HG02943 (cell line): ENCODE measurements around the gene ITM2B.
"Not testable (repeated sequence)": the region's sequence is repeated elsewhere in the genome, so short reads cannot be mapped to it uniquely, and the experiment has no call there.

Experiments used
- ATAC-seq: cut with Tn5 transposase; IDR thresholded peaks from one replicate; pipeline ENCODE4 v1.9.1; 2021; ENCODE audit warnings: mild to moderate bottlenecking, low read depth, moderate library complexity; ENCODE audit not compliant: unreplicated experiment

ITM2B gene

DNA sequence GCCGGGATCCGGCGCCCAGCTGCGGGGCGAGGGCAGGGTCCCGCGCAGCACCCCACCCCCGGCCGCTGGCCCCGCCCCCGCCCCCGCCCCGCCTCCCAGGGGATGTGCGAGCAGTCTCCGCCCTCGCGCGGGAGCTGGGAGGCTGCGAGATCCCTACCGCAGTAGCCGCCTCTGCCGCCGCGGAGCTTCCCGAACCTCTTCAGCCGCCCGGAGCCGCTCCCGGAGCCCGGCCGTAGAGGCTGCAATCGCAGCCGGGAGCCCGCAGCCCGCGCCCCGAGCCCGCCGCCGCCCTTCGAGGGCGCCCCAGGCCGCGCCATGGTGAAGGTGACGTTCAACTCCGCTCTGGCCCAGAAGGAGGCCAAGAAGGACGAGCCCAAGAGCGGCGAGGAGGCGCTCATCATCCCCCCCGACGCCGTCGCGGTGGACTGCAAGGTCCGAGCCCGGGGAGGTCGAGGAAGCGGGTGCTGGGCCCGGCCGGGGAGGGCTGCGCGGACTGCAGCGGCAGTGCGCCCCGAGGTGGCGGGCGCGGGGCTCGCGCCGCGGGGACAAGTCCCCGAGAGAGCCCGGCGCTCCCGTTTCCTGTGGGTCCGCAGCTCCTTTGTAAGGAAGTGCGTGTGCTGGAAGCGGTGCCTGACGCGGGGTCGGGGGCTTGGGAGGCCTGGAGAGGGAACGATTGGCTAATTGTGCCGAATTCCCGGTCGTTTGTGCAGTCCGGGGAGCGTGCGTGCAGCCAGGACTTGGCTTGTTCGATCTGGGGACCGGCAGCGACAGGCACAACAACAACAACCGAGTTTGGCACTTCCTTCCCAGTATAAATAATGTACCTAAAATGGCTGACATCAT, at the start of gene ITM2B:
TSS of gene ITM2B (plus strand) at position 161 of the 843 bp plus-strand sequence. CDS start at position 316, 155 bp downstream.
- ATAC-seq: peak; percentile 51

GRCh38 chr13:48184260-48184659, 48.7 kb upstream of the ITM2B start:
- no peak for ATAC-seq

GRCh38 chr13:48185018-48185417, 48.0 kb upstream of the ITM2B start:
- ATAC-seq: no peak

DNA sequence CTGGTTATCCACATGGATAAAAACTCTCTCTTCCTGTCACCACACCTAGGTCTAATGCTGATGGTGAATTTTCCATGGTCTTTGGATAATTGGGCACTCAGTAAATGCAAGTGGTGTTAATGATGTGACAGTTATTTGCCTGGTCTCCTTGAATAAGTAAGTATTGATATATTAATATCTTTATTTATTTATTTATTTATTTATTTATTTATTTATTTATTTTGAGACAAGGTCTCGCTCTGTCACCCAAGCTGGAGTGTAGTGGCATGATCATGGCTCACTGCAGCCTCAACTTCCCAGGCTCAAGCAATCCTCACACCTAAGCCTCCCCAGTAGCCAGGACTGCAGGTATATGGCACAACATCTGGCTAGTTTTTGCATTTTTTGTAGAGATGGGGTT, 46.3 kb upstream of the ITM2B start:
- no peak for ATAC-seq

DNA sequence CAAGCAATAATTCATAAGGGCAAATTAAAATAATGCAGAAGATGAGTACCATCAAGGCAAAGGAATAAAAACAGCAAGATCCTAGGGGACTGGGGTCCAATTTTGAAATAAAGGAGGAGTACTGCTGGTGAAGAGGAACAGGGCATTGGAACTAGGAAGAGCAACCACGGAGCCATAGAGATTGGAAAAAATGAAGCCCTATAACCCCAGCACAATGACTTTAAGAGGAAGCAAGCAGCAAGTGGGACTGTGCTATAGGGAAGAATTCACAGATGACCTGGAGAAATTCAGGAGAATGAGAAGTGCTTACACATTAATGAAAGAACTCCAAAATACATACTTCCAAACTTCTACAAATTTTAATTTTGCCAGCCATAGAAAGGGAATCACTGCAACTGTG, 44.9 kb upstream of the ITM2B start:
- no peak for ATAC-seq

DNA sequence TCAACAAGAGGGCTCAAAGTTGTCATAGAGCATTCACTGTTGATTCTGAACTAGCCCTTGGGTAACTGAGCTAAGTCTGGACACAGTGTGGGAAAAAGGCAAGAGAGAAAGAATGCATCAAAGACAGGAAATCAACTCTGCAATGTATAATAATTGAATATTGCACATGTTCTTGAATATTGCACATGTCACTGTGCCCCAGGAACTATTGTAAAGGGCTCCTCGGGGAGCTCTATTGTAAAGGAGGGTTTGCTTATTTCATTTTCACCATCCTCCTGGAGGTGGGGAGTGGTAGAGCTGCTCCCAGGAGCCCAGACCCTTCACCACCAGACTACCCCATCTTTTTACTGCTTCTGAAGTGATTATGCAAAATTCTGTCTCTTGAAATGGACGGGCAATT, 44.4 kb upstream of the ITM2B start:
- ATAC-seq: no peak

- no peak for ATAC-seq
Measured at GRCh38 chr13:48189171-48189570, 43.8 kb upstream of the ITM2B start.

GRCh38 chr13:48192411-48192935, 40.5 kb upstream of the ITM2B start:
- ATAC-seq: no peak

DNA sequence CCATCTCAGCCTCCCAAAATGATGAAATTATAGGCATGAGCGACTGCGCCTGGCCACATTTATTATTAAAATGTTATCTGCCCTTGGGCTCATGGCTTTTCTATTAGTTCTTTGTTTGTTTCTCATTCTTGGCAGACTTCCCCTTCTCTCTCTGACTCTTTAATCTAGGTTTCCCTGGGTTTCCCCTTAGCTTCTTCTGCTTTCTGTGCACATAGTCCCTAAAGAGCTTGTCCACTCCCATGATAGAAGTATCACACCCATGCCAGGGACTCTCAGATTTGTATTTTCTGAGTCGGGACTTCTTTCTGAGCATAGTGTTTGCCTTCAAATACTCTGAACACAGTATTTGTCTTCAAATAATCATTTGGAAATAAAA, 38.6 kb upstream of the ITM2B start:
- no peak for ATAC-seq

GRCh38 chr13:48199404-48199946, 33.5 kb upstream of the ITM2B start:
- no peak for ATAC-seq

GRCh38 chr13:48201044-48201443, 32.0 kb upstream of the ITM2B start:
- no peak for ATAC-seq

DNA sequence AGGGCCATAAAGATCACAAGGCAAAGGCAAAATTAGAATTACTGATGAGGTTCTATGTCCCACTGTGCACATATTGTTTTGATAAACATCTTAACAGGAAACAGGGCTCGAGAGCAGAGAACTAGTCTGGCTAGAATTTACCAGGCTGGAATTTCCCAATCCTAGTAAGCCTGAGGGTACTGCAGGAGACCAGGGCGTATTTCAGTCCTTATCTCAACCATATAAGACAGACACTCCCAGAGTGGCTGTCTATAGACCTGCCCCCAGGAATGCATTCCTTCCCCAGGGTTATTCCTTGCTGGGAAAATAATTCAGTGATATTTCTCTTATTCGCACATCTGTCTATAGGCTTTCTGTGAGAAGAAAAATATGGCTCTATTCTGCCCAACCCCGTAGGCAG, 25.8 kb upstream of the ITM2B start:
- ATAC-seq: not testable (repeated sequence)

DNA sequence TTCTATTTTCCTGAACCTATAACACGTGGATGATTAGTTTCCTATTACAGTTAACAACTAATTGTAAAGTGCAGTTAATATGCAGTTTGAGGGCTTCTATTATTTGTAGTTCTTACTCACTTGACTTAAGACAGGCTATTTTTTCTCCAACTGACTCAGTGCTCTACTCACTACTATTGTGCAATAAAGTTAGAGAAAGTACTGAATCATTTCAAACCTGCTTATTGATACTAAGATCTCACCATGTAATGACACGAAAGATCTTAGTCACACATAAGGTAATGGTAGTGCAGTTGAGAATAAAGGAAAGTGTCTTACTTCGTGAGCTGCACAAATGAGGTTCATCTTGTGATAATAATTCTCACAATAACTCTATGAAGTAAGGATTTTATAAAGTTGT, 22.8 kb upstream of the ITM2B start:
- ATAC-seq: no peak

DNA sequence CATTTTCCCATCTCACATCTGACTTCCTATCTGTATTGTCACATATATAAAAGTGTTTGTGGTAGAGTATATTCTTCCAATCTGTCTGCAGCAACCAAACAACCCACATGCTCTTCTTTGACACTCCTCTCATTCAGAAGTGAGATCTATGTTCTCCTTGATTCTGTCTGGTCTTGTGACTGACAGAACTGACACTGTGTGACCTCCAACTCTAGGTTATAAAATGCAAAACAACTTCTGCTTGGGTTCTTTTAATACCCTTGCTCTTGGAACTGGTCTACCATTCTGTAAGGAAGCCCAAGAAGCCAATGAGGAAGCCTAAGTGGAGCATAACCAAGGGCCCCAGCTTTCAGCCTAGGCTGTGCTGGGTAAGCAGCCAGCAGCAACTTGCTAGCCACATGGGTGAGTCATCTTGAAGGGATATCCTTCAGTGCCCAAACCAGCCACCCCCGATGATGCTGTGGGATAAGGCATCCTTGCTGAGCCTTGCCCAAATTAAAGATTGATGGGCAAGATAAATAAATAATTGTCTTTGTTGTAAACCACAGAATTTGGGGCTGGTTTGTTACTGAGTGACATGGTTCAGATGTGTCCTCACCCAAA, 18.4 kb upstream of the ITM2B start:
- no peak for ATAC-seq

GRCh38 chr13:48215511-48216203, 17.3 kb upstream of the ITM2B start:
- not testable (repeated sequence) for ATAC-seq

GRCh38 chr13:48216204-48216711, 16.7 kb upstream of the ITM2B start:
- ATAC-seq: no peak

- no peak for ATAC-seq
Measured at GRCh38 chr13:48220592-48220980, 12.4 kb upstream of the ITM2B start.

DNA sequence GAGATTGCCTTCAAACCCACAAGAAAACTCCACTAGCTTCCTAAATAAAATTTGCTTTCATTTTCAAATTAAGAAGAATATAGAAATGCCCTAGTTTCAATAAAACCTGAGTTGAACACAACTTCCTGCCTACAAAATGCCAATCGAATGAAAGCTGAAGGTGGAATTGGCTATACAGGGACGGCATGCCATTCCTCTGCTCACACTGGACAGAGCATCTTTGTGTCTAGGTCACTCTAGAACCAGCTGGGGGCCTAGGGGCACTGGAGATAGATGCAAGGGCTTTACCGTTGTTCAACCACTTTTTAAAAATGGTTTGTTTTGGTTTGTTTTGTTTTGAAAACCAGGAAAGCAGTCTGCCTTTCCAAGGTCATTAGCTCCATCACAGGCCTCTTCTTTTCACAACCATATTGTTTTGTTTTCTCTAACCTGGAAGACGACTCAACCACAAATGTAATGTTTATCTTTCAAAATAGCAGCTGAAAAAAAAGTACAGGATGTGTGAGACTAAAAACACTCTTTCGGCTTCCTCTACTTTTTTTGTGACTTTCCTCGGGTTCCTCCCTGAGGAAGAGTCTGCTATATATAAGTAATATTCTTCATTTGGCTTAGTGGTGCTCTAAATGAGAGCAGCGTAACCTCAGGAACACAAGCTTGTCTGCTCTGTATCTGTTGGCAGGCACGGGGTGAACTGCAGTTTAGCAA, 11.9 kb upstream of the ITM2B start:
- ATAC-seq: no peak

DNA sequence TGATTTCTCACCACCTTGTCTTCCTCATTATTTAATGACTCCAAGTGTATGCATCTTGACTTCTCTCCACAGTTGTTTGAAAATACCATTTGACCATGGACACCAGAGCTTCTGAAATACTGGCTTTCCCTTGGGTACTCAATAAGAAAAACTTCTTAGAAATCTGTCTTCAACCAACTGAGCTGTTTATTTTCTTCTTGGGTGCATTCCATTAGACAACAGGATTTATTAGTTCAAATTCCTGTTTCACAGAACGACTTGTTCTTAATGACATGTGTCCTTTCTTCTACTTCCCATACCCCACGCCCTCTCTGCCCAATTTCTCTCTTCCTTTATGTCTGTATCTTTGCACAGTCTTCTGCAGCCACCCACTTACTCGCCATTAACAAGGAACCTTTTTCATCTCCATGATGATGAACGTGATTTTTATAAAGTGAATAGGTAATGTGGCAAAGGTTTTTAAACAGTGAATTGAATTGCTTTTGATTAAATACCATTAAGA, 11.3 kb upstream of the ITM2B start:
- no peak for ATAC-seq
